Measurements from ENCODE around the gene PALM2AKAP2. TPM values are rescaled to one million over a fixed set of nuclear protein-coding genes. Genes with fewer than 3 reads are reported as not detected.

PALM2AKAP2 gene
- polyA plus RNA-seq, 4 donors, result 9.0 to 10.6 (median 9.7) TPM

GRCh38 chr9:109771087-109771486 is 8.9 kb upstream of the PALM2AKAP2 start:
- DNase-seq (ENCODE audit: low read depth in 4 of 4, low spot score in 2 of 4), result no peak

- DNase-seq (ENCODE audit: low read depth in 4 of 4, low spot score in 2 of 4), result no peak
Observed at GRCh38 chr9:109771796-109772531, 8.0 kb upstream of the PALM2AKAP2 start.

DNA sequence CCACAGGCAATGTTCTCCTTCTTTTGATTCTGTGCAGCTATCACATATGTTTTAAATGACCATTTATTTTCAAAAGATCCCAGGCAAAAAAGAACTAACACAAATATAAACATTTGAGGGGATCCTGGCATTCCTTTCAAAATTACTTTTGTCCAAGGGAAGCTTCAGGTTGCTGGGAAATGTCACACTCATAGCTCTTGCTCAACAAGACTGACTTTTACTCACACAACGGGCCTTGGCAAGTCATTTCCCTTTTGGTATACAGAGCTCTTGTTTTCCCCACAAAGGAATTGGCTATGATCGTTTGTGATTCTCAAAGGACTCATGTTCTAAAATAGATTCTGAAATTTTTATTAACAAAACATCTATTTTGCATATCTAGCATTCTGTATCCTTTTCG is 4.5 kb upstream of the PALM2AKAP2 start:
- no peak for DNase-seq (ENCODE audit: low read depth in 4 of 4, low spot score in 2 of 4)

DNA sequence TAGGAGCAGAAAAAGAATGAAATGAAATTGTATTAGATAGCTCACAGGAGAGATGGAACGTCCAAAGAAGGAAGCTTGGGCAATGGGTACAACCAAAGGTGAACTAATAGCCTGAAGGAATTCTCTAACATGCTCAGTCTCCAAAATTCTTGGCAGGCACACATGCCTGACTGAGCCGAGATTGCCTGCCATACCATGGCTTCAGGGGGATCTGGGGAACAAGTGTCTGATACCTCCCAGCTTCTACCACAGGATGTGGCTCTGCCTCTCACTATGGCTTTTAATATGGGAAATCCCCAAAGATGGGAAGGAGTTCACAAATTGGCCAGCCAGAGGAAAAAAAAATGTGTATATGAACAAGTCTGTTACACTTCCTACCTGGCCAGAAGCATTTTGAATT is 3.6 kb upstream of the PALM2AKAP2 start:
- DNase-seq (ENCODE audit: low read depth in 4 of 4, low spot score in 2 of 4), result no peak

GRCh38 chr9:109780453-109781033 is 545 bp downstream of the PALM2AKAP2 start:
- no peak for DNase-seq (ENCODE audit: low read depth in 4 of 4, low spot score in 2 of 4)

DNA sequence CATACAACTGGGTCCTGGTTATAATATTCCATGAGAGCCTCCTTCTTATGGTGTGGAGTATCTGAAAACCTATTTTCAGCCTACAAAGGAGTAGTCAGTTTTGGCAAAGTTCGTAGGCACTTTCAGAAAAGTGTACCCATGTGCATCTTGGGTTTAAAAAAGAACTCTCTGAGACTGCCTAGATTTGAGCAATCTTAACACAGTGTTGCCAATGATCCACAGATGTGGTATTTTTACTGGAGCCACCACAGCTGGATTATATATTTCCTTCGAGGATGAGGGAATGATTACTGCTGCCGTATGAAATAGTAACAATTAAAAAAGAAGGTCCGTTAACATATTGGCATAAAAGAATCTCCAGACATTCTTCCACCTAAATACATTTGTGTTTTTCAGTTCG is 1.1 kb downstream of the PALM2AKAP2 start:
- no peak for DNase-seq (ENCODE audit: low read depth in 4 of 4, low spot score in 2 of 4)

GRCh38 chr9:109781541-109782197 is 1.7 kb downstream of the PALM2AKAP2 start:
- no peak for DNase-seq (ENCODE audit: low read depth in 4 of 4, low spot score in 2 of 4)

DNA sequence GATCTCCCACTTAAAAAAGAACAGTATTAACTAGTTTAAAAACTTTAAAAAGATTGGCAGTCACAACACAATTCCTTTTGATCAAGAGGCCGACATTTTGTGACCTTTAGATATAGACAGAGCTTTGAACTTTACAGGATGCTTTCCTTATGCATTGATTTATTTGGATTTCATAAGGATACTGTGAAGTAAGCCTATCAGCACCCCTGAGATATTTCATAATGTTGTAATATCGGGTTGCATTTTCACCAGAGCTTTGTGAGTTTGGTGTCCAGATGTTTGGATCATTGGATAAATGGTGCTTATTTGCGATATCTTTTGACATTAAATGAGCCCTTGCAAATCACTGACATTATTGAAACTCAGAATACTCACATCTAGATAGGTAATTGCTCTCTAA is 7.7 kb downstream of the PALM2AKAP2 start:
- DNase-seq (ENCODE audit: low read depth in 4 of 4, low spot score in 2 of 4), result no peak

DNA sequence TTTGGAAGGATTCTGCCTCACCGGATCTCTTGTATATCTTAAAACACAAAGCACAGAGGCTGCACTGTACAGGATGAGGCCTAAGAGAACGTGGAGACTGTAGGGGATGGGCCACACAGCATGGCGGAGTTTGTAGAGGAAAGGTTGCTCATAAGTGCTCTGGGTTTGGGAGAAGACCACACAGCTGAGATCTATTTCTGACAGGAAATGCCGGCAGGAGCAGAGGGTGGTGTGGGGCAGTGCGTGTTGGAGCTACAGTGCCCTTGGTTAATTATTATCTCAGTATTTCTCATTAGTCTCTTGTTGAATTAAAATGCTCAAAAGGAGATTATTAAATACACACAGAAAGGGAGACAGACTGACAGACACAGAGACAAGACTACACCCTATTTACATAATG is 9.6 kb downstream of the PALM2AKAP2 start:
- DNase-seq (ENCODE audit: low read depth in 4 of 4, low spot score in 2 of 4), result no peak

DNA sequence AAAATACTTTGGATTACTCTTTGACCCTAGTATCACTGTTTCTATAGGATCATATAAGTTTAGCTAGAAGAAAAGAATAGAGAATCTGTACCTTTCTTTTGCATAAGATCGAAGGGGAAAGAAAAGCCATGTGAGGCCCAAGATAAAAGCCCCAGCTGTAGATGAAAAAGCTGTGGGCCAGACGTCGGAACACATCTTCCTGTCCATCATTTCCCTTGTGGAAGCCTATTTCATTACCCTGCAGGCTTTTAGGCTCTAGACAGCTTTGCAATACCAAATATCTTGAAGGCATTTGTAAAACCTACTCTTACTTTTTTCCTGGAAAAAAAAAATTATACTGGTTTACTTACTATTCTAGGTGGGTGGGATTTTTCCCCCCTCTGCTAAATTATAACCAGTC is 10.0 kb downstream of the PALM2AKAP2 start:
- DNase-seq (ENCODE audit: low read depth in 4 of 4, low spot score in 2 of 4), result no peak

- DNase-seq (ENCODE audit: low read depth in 4 of 4, low spot score in 2 of 4), result no peak
Observed at GRCh38 chr9:109791003-109791677, 11.1 kb downstream of the PALM2AKAP2 start.

DNA sequence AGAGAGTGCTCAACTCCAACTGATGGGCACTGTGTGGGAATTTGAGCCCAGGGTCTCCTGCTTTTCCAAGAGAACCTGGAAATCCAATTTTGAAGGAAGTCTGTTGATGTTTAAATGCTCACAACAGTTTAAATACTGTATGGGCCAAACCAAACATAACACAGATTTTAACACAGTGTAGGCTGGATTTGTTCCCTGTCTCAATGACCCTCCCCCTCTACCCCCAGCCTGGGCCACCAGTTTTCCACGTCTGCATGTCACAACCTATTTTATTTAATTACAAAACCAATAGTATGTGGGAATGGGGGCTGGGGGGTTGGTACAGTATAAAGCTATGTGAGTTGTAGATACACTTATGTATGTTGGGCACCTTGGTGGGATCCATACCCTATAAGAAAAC is 11.7 kb downstream of the PALM2AKAP2 start:
- no peak for DNase-seq (ENCODE audit: low read depth in 4 of 4, low spot score in 2 of 4)

DNA sequence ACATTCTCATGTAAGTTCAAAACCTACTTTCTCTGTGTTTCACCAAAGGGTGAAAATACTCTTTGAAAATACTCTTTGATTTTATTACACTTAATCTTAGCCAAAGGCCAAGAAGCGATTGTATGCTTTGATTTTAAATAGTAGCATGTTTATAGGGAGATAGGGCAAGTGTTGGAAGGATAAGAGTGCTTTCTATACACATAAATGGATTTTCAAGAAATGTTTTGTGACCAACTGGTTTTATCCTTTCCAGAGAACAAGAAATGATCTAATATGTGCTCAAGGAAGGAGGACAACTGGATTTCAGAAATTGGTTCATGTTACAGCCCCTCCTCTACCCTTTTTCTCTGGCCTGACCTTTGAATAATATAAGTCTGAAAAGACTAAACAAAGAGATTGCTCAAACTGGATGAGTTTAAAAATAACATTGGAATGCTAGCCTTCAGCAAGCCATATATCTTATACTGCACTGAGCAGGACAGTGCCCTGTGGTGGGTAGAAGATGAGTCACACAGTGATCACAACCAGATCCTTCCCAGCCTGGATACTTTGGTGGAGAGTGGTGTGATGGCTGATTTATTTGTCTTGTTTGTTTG is 13.1 kb downstream of the PALM2AKAP2 start:
- no peak for DNase-seq (ENCODE audit: low read depth in 4 of 4, low spot score in 2 of 4)

- DNase-seq (ENCODE audit: low read depth in 4 of 4, low spot score in 2 of 4), result no peak
Observed at GRCh38 chr9:109793921-109794320, 13.9 kb downstream of the PALM2AKAP2 start.

DNA sequence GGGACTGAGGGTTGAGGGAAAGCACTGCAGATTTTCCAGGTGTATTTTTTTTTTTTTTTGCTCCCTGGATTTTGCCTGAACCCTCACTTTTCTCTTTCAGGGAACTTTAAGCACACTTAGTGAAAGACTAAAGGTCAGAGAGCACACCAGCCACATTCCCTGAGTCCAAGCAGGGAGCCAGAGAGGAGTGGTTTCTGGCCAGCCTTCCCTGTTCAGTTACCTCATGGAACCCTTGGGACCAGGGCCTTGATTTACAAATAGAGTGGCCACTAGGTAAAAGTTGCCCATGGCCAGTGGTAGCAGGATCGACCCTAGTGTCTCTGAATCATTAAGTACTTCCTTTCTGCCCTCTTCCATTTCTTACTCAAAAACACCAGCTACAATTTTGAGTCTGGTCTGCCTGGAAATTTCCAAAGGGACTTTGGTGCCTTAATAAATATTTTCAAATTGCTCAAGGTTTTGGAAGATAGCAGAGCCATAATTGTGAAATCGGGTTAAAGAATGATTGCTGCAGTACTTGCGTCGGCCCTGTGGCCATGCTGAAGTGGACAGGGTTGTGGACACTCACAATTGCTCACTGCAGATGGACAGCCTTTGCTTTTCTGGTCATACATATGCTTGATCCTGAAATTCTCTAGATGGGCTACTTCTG is 14.5 kb downstream of the PALM2AKAP2 start:
- DNase-seq (ENCODE audit: low read depth in 4 of 4, low spot score in 2 of 4), result no peak

- no peak for DNase-seq (ENCODE audit: low read depth in 4 of 4, low spot score in 2 of 4)
Observed at GRCh38 chr9:109795613-109796012, 15.6 kb downstream of the PALM2AKAP2 start.

DNA sequence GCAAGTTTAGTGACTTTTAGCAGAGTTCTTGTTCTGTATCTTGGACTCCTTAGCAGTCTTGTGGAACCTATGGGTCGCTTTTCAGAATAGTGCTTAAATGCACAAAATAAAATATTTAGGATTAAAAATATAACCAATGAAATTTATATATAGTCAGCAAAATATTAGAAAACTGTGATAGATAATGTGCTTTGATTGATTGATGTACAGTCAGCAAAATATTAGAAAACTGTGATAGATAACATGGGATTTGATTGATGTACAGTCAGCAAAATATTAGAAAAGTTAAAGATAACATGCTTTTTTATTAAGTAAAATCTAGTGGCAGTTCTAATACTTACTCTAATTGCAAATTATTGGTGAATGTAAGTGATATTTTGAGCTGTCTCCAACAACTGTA is 16.1 kb downstream of the PALM2AKAP2 start:
- no peak for DNase-seq (ENCODE audit: low read depth in 4 of 4, low spot score in 2 of 4)

- DNase-seq (ENCODE audit: low read depth in 4 of 4, low spot score in 2 of 4), result no peak
Observed at GRCh38 chr9:109797006-109797405, 17.0 kb downstream of the PALM2AKAP2 start.

DNA sequence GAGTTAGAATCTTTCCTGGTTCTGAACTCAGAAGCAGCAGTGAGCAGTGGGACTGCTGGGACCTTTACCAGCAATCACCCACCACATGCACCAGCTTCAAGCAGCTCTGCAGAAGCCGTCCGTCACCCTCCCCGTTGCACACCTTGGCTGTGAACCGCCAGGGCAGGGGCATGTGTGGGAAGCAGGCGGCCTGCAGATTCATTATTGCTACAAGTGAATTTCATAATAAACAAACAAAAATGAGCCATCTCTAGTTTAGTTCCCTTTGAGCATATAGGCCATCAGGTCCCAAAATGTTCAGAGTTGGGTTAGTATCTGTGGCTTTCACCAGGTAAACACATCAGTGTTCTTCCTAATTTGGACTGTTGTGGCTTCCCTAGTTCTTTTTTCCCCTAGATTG is 17.5 kb downstream of the PALM2AKAP2 start:
- DNase-seq (ENCODE audit: low read depth in 4 of 4, low spot score in 2 of 4), result no peak

- DNase-seq (ENCODE audit: low read depth in 4 of 4, low spot score in 2 of 4), result no peak
Observed at GRCh38 chr9:109799141-109799540, 19.1 kb downstream of the PALM2AKAP2 start.

GRCh38 chr9:109799792-109800191 is 19.8 kb downstream of the PALM2AKAP2 start:
- no peak for DNase-seq (ENCODE audit: low read depth in 4 of 4, low spot score in 2 of 4)
